Stimulated activated CD4-positive, alpha-beta T cell treated with anti-CD3 and anti-CD28 coated beads, Interleukin-15, amount 100 ng/mL, for 48 hours (primary cell): ENCODE data around the gene C22orf39.

Experiments used
- DNase-seq, 2 donors: peaks; one replicate each; pipeline ENCODE4 v3.0.0-alpha.2; 2020; ENCODE audit warnings: low read depth in 2 of 2

C22orf39 gene

GRCh38 chr22:19430890-19431541 lies 16.5 kb downstream of the C22orf39 start:
- DNase-seq, result no peak

GRCh38 chr22:19429950-19430889 lies 17.3 kb downstream of the C22orf39 start:
- no peak for DNase-seq

- DNase-seq, result no peak
These were observed 23.4 kb downstream of the C22orf39 start for GRCh38 chr22:19424186-19424500.

GRCh38 chr22:19422440-19423301 lies 24.8 kb downstream of the C22orf39 start:
- no peak for DNase-seq

GRCh38 chr22:19420321-19420720 lies 27.2 kb downstream of the C22orf39 start:
- DNase-seq, result no peak

GRCh38 chr22:19419464-19420178 lies 27.9 kb downstream of the C22orf39 start:
- peak in 1 of 2 donors; percentile 38 for DNase-seq

GRCh38 chr22:19419086-19419463 lies 28.4 kb downstream of the C22orf39 start:
- no peak for DNase-seq

GRCh38 chr22:19412923-19413322 lies 34.6 kb downstream of the C22orf39 start:
- no peak for DNase-seq

GRCh38 chr22:19412478-19412877 lies 35.0 kb downstream of the C22orf39 start:
- no peak for DNase-seq

- DNase-seq, result no peak
These were observed 35.8 kb downstream of the C22orf39 start for GRCh38 chr22:19411690-19412045.

GRCh38 chr22:19410941-19411689 lies 36.4 kb downstream of the C22orf39 start:
- DNase-seq, result no peak

- no peak for DNase-seq
These were observed 39.6 kb downstream of the C22orf39 start for GRCh38 chr22:19407649-19408606.

GRCh38 chr22:19406846-19407245 lies 40.7 kb downstream of the C22orf39 start:
- no peak for DNase-seq

- no peak for DNase-seq
These were observed 41.2 kb downstream of the C22orf39 start for GRCh38 chr22:19406281-19406811.

GRCh38 chr22:19405652-19406051 lies 41.9 kb downstream of the C22orf39 start:
- no peak for DNase-seq

- DNase-seq, result no peak
These were observed 42.4 kb downstream of the C22orf39 start for GRCh38 chr22:19405133-19405532.

GRCh38 chr22:19404676-19405075 lies 42.8 kb downstream of the C22orf39 start:
- no peak for DNase-seq

GRCh38 chr22:19402642-19403191 lies 44.8 kb downstream of the C22orf39 start:
- DNase-seq, result no peak

GRCh38 chr22:19401483-19401882 lies 46.0 kb downstream of the C22orf39 start:
- DNase-seq, result no peak
